ENCODE measurements around the gene TUBB2B. TPM values are rescaled to one million over a fixed set of nuclear protein-coding genes. Genes with fewer than 3 reads are reported as not detected.

TUBB2B gene
- total RNA-seq, 1 donor from 2014 or later: 144 TPM

DNA sequence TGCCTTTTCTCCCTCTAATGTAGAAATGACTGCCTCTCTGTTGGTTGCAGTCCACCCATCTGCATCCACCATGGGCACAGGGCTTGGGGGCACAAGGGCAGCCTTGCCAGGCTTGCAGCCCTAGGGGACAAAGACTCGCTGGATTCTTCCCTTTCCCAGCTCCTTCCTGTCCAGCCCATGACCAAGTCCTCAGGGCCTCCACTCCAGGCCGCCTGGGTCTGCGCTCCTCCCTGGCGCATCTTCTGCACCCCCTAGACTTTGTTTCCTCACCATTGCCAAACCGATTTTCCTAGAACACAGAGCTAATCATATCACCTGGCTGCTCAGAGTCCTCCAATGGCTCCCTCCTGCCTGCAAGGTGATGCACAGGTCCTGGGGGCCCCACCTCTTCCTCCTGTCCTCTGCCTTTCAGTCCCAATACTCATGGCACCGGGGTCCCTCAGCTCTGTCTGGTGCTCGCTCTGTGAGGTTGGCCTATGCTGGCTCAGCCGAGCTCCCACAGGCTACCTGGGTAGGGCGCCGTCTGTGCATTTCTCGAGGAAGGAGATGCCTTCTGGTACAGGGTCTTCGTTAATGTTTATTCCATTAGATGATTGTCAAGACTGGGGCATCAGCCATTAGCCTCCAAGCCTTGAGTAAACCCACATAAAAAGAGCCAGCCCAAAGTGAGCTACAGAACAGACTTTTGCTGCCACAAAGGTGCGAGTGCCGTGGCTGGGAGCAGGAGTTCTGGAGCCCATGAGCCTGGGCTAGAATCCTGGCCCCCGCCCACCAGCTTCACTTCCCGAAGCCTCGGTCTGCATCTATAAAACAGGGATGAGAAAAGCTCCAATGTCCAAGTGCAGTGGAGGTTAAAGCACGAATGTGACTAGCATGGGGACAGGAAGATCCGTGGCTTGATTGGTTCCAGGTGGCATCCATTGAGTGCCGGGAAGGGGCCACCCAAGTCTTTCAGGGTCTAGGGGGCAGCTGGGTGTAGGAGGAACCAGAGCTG is 49.0 kb upstream of the TUBB2B start:
- no peaks in the 10 kb centered on the region for H3K79me2 ChIP-seq (ENCODE audit: insufficient read depth, low read length)
- H4K20me1 ChIP-seq (ENCODE audit: insufficient read depth, low read length): peaks cover 23% of the 10 kb centered on the region
- H3K27ac Mint-ChIP-seq (ENCODE audit: unreplicated experiment): no peak overlapping the region
- H3K4me3 Mint-ChIP-seq (ENCODE audit: unreplicated experiment): no peak overlapping the region
- peaks cover 9% of the 10 kb centered on the region for H3K4me1 ChIP-seq (ENCODE audit: insufficient read depth, low read length)
- H3K9me3 Mint-ChIP-seq (ENCODE audit: unreplicated experiment): no peaks in the 10 kb centered on the region
- H3K27me3 ChIP-seq (ENCODE audit: insufficient read depth, low read length): no peaks in the 10 kb centered on the region
- H3K4me1 Mint-ChIP-seq (ENCODE audit: low read depth, unreplicated experiment): peaks cover 8% of the 10 kb centered on the region
- H3K4me3 ChIP-seq (ENCODE audit: insufficient read depth, low read depth, low read length): no peak overlapping the region
- no peak overlapping the region for H3K27ac ChIP-seq (ENCODE audit: low read depth, low read length)
- FAIRE-seq (no peak), DNase-seq (ENCODE audit: low read depth) (no peak)
- no peak overlapping the region for H3K9ac ChIP-seq (ENCODE audit: low read length)
- H3K4me2 ChIP-seq (ENCODE audit: low read length): no peak overlapping the region
- H3K9me3 ChIP-seq (ENCODE audit: insufficient read depth, low read depth, low read length): no peaks in the 10 kb centered on the region
- no peak overlapping the region for H2AFZ ChIP-seq (ENCODE audit: low read depth, low read length)
- peaks cover 12% of the 10 kb centered on the region for H3K36me3 Mint-ChIP-seq (ENCODE audit: low read depth, unreplicated experiment)
- TF ChIP-seq EZH2 (IDR thresholded peaks at IDR 0.05; ENCODE audit: insufficient read depth, low read length): no peak
- TF ChIP-seq, protein P1, sequence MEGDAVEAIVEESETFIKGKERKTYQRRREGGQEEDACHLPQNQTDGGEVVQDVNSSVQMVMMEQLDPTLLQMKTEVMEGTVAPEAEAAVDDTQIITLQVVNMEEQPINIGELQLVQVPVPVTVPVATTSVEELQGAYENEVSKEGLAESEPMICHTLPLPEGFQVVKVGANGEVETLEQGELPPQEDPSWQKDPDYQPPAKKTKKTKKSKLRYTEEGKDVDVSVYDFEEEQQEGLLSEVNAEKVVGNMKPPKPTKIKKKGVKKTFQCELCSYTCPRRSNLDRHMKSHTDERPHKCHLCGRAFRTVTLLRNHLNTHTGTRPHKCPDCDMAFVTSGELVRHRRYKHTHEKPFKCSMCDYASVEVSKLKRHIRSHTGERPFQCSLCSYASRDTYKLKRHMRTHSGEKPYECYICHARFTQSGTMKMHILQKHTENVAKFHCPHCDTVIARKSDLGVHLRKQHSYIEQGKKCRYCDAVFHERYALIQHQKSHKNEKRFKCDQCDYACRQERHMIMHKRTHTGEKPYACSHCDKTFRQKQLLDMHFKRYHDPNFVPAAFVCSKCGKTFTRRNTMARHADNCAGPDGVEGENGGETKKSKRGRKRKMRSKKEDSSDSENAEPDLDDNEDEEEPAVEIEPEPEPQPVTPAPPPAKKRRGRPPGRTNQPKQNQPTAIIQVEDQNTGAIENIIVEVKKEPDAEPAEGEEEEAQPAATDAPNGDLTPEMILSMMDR (IDR thresholded peaks at IDR 0.05; ENCODE audit: insufficient read depth, low read depth, low read length): no peak
- no peaks in the 10 kb centered on the region for H3K27me3 Mint-ChIP-seq (ENCODE audit: low read depth, unreplicated experiment)
- peaks cover 11% of the 10 kb centered on the region for H3K36me3 ChIP-seq (ENCODE audit: insufficient read depth, low read length)

DNA sequence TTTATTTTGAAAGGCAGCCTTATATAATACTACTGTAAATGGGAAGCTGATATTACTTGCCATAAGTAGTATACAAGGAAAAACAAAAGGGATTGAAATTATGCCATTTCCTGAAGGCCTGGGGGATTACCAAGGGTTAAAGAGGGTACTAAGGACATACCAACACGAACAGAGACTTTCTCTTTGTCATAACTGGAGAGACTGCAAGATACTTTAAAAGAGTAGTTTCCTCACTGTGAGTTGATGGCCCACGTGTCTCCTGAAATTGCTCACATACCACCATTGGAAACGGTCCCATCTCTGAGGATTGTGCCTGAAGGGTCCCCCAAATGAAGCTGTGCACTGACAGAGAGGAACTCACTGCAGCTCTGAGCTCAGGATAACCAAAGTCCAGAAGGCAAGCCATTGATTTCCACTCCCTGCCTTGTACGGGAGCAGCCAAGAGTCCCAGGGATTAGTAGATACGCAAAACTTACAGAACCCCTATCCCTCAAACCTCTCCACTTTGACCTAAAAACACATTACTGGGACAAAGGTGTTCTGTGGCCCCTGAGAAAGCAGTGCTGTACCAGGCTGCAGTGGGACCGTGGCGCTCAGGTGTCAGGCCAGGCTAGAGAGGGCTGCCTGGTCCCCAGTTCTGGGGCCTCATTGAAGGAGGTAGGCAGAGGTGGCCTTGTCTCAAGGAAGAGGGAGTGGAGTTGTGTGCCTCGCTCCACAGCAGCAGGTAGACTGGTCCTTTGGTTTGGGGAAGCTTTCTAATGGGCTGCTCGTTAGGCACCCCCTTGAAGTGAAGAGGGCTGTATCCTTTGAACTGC is 46.5 kb upstream of the TUBB2B start:
- FAIRE-seq: no peak
- no peak for TF ChIP-seq EZH2 (IDR thresholded peaks at IDR 0.05; ENCODE audit: insufficient read depth, low read length)
- TF ChIP-seq, protein P1 (IDR thresholded peaks at IDR 0.05; ENCODE audit: insufficient read depth, low read depth, low read length): no peak

More for the DNA sequence above, 46.5 kb upstream of the TUBB2B start:
- Histone ChIP-seq H3K27me3 (ENCODE audit: insufficient read depth, low read length) (no peaks in the 10 kb centered on the region), H3K27ac (ENCODE audit: low read depth, low read length) (no peak overlapping the region), H4K20me1 (ENCODE audit: insufficient read depth, low read length) (peaks cover 37% of the 10 kb centered on the region), H3K4me3 (ENCODE audit: insufficient read depth, low read depth, low read length) (no peak overlapping the region), H3K4me1 (ENCODE audit: insufficient read depth, low read length) (no peaks in the 10 kb centered on the region), H3K4me2 (ENCODE audit: low read length) (no peak overlapping the region), H3K36me3 (ENCODE audit: insufficient read depth, low read length) (peaks cover 15% of the 10 kb centered on the region), H3K9me3 (ENCODE audit: insufficient read depth, low read depth, low read length) (no peaks in the 10 kb centered on the region), H3K9ac (ENCODE audit: low read length) (no peak overlapping the region), H2AFZ (ENCODE audit: low read depth, low read length) (no peak overlapping the region), H3K79me2 (ENCODE audit: insufficient read depth, low read length) (peaks cover 11% of the 10 kb centered on the region)
- Mint-ChIP-seq H3K4me1 (ENCODE audit: low read depth, unreplicated experiment) (peaks cover 2% of the 10 kb centered on the region), H3K4me3 (ENCODE audit: unreplicated experiment) (no peak overlapping the region), H3K9me3 (ENCODE audit: unreplicated experiment) (no peaks in the 10 kb centered on the region), H3K27me3 (ENCODE audit: low read depth, unreplicated experiment) (no peaks in the 10 kb centered on the region), H3K36me3 (ENCODE audit: low read depth, unreplicated experiment) (peaks cover 18% of the 10 kb centered on the region), H3K27ac (ENCODE audit: unreplicated experiment) (peak overlapping the region; percentile 7)
- no peak for DNase-seq (ENCODE audit: low read depth)
